GM19025 (cell line): ENCODE results near the gene XIRP2.
"Not testable (repeated sequence)": the region's sequence is repeated elsewhere in the genome, so short reads cannot be mapped to it uniquely, and the experiment has no call there.

Source experiments
- ATAC-seq: cut with Tn5 transposase; IDR thresholded peaks from one replicate; pipeline ENCODE4 v1.9.1; 2021; ENCODE audit warnings: mild to moderate bottlenecking, low read depth, moderate library complexity; ENCODE audit not compliant: unreplicated experiment

Gene XIRP2

GRCh38 chr2:167187978-167188967 lies 300.0 kb downstream of the XIRP2 start:
- ATAC-seq = no peak

- no peak for ATAC-seq
Observed at GRCh38 chr2:167190053-167190452, 301.8 kb downstream of the XIRP2 start.

- no peak for ATAC-seq
Observed at GRCh38 chr2:167191588-167191987, 303.3 kb downstream of the XIRP2 start.

- ATAC-seq = no peak
Observed at GRCh38 chr2:167192833-167193232, 304.6 kb downstream of the XIRP2 start.

- ATAC-seq = no peak
Observed at GRCh38 chr2:167196461-167197252, 308.4 kb downstream of the XIRP2 start.

GRCh38 chr2:167198009-167198408 lies 309.7 kb downstream of the XIRP2 start:
- no peak for ATAC-seq

- no peak for ATAC-seq
Observed at GRCh38 chr2:167198576-167198975, 310.3 kb downstream of the XIRP2 start.

- no peak for ATAC-seq
Observed at GRCh38 chr2:167200019-167200418, 311.7 kb downstream of the XIRP2 start.

GRCh38 chr2:167209784-167210183 lies 321.5 kb downstream of the XIRP2 start:
- no peak for ATAC-seq

GRCh38 chr2:167212014-167212648 lies 323.9 kb downstream of the XIRP2 start:
- no peak for ATAC-seq

- no peak for ATAC-seq
Observed at GRCh38 chr2:167215595-167215994, 327.3 kb downstream of the XIRP2 start.

GRCh38 chr2:167237478-167237877 lies 349.2 kb downstream of the XIRP2 start:
- no peak for ATAC-seq

GRCh38 chr2:167240671-167241070 lies 352.4 kb downstream of the XIRP2 start:
- no peak for ATAC-seq

GRCh38 chr2:167249197-167249596 lies 360.9 kb downstream of the XIRP2 start:
- ATAC-seq = no peak

GRCh38 chr2:167253025-167253424 lies 364.7 kb downstream of the XIRP2 start:
- no peak for ATAC-seq

GRCh38 chr2:167254721-167255120 lies 366.4 kb downstream of the XIRP2 start:
- no peak for ATAC-seq

GRCh38 chr2:167258712-167259111 lies 370.4 kb downstream of the XIRP2 start:
- no peak for ATAC-seq

- no peak for ATAC-seq
Observed at GRCh38 chr2:167264380-167264779, 376.1 kb downstream of the XIRP2 start.

- no peak for ATAC-seq
Observed at GRCh38 chr2:167265004-167265403, 376.7 kb downstream of the XIRP2 start.

GRCh38 chr2:167265722-167266121 lies 377.4 kb downstream of the XIRP2 start:
- no peak for ATAC-seq

- ATAC-seq = not testable (repeated sequence)
Observed at GRCh38 chr2:167268245-167268644, 380.0 kb downstream of the XIRP2 start.
